IPS-20b (cell line): Measurements from ENCODE around the gene KCNK1.

Source experiments
- H3K27ac ChIP-seq: one replicate; pipeline ENCODE4 v1.5.1; 2013; ENCODE audit warnings: low read length
- H3K27me3 ChIP-seq: 2 replicates; pipeline ENCODE4 v1.6.1; 2013; ENCODE audit warnings: mild to moderate bottlenecking, low read length, inconsistent platforms; ENCODE audit not compliant: insufficient read depth
- H3K36me3 ChIP-seq: 2 replicates; pipeline ENCODE4 v1.6.1; 2013; ENCODE audit warnings: low read depth, mild to moderate bottlenecking, inconsistent platforms, low read length, moderate library complexity; ENCODE audit not compliant: insufficient read depth
- H3K4me1 ChIP-seq: 2 replicates; pipeline ENCODE4 v1.6.1; 2013; ENCODE audit warnings: mild to moderate bottlenecking, control low read depth, inconsistent platforms, low read length, moderate library complexity; ENCODE audit not compliant: insufficient read depth
- H3K4me3 ChIP-seq: 2 replicates; pipeline ENCODE4 v1.5.1; 2013; ENCODE audit warnings: mild to moderate bottlenecking, low read length, inconsistent platforms
- H3K9ac ChIP-seq: 2 replicates; pipeline ENCODE4 v1.6.1; 2013; ENCODE audit warnings: low read depth, mild to moderate bottlenecking, inconsistent platforms, low read length, moderate library complexity
- H3K9me3 ChIP-seq: 2 replicates; pipeline ENCODE4 v1.6.1; 2013; ENCODE audit warnings: mild to moderate bottlenecking, low read depth, low read length, inconsistent platforms; ENCODE audit not compliant: insufficient read depth

KCNK1 gene

GRCh38 chr1:233613252-233614172, at the start of gene KCNK1:
Gene KCNK1 (plus strand): TSS chr1:233614106. CDS start chr1:233614172, 66 bp downstream.
- Histone ChIP-seq H3K4me1 (peaks cover 13% of the 10 kb centered on the region; the same call in 1 of the 2 replicates), H3K27ac (no peak within 1 kb of the TSS), H3K36me3 (no peaks in the 10 kb centered on the region), H3K4me3 (peak within 1 kb of the TSS; percentile 92), H3K9me3 (no peaks in the 10 kb centered on the region), H3K27me3 (peaks cover 62% of the 10 kb centered on the region), H3K9ac (peak within 1 kb of the TSS; percentile 79)

DNA sequence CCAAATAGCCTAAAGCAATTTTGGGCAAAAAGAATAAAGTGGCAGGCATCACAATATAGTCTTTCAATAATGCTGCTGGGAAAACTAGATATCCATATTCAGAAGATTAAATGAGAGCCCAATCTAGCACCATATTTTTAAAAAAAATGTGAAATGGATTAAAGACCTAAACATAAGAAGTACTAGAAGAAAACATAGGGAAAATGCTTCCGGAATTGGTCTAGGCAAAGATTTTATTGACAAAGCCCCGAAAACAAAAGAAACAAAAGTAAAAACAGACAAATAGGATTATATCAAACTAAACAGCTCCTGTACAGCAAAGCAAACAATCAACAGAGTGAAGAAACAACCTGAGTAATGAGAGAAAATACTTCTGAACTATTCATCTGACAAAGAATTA, 48.6 kb upstream of the KCNK1 start:
- no peaks in the 10 kb centered on the region for H3K4me1 ChIP-seq
- H3K27ac ChIP-seq = no peak overlapping the region

GRCh38 chr1:233566886-233567285, 47.0 kb upstream of the KCNK1 start:
- Histone ChIP-seq H3K4me3 (no peak overlapping the region), H3K27ac (no peak overlapping the region), H3K4me1 (no peaks in the 10 kb centered on the region), H3K9me3 (no peaks in the 10 kb centered on the region), H3K36me3 (no peaks in the 10 kb centered on the region), H3K27me3 (no peaks in the 10 kb centered on the region), H3K9ac (no peak overlapping the region)

More for the DNA sequence above, 48.6 kb upstream of the KCNK1 start:
- H3K27me3 ChIP-seq = no peaks in the 10 kb centered on the region
- no peaks in the 10 kb centered on the region for H3K36me3 ChIP-seq
- H3K9me3 ChIP-seq = no peaks in the 10 kb centered on the region
- H3K9ac ChIP-seq = no peak overlapping the region
- H3K4me3 ChIP-seq = no peak overlapping the region

- no peak overlapping the region for H3K9ac ChIP-seq
- H3K4me1 ChIP-seq = no peaks in the 10 kb centered on the region
- no peaks in the 10 kb centered on the region for H3K9me3 ChIP-seq
- no peak overlapping the region for H3K4me3 ChIP-seq
- no peaks in the 10 kb centered on the region for H3K27me3 ChIP-seq
- H3K36me3 ChIP-seq = no peaks in the 10 kb centered on the region
- H3K27ac ChIP-seq = no peak overlapping the region
These were observed 44.3 kb upstream of the KCNK1 start for GRCh38 chr1:233569636-233570035.

GRCh38 chr1:233570216-233570615, 43.7 kb upstream of the KCNK1 start:
- H3K9me3 ChIP-seq = no peaks in the 10 kb centered on the region
- no peaks in the 10 kb centered on the region for H3K4me1 ChIP-seq
- H3K27ac ChIP-seq = no peak overlapping the region
- no peak overlapping the region for H3K9ac ChIP-seq
- no peaks in the 10 kb centered on the region for H3K27me3 ChIP-seq
- no peak overlapping the region for H3K4me3 ChIP-seq
- no peaks in the 10 kb centered on the region for H3K36me3 ChIP-seq

GRCh38 chr1:233570706-233571105, 43.2 kb upstream of the KCNK1 start:
- H3K9ac ChIP-seq = no peak overlapping the region
- H3K36me3 ChIP-seq = no peaks in the 10 kb centered on the region
- H3K4me1 ChIP-seq = no peaks in the 10 kb centered on the region
- H3K27ac ChIP-seq = no peak overlapping the region
- H3K9me3 ChIP-seq = no peaks in the 10 kb centered on the region
- no peak overlapping the region for H3K4me3 ChIP-seq
- no peaks in the 10 kb centered on the region for H3K27me3 ChIP-seq

DNA sequence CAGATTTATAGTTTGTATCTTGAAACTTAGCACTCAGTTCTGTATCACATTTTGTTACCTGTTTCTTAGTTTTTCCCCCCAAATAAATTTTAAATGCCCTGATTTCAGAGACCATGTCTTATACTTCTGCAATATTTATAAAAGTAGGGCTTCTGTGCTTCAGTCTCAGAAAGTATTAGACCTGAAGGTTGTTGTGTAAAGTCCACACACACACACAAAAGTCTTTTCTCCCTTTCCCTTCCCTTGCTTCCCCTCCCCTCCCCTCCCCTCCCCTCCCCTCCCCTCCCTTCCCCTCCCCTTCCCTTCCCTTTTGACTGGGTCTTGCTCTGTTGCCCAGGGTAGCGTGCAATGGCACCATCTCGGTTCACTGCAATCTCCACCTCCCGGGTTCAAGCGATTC, 41.0 kb upstream of the KCNK1 start:
- Histone ChIP-seq H3K27me3 (no peaks in the 10 kb centered on the region), H3K4me1 (no peaks in the 10 kb centered on the region), H3K36me3 (no peaks in the 10 kb centered on the region), H3K4me3 (no peak overlapping the region), H3K27ac (no peak overlapping the region), H3K9ac (no peak overlapping the region), H3K9me3 (no peaks in the 10 kb centered on the region)

DNA sequence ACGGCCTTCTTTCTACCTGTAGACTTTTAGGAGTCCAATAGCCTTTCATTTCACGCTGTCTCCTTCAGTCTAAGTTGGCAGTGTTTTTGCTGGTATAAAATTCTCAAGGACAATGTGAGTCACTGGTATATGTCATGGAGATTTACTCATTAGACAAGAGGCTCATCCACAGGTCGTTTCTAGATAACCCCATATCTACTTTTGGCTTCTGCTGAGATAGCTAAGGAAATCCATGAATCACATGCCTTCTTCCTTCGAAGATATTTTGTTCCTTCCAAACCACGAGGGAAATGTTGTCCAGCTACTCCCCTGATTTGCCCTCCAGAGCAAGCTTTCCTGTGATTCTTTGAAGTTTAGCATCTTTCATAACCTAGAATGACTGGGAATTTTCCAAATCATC, 38.5 kb upstream of the KCNK1 start:
- Histone ChIP-seq H3K4me3 (no peak overlapping the region), H3K9ac (no peak overlapping the region), H3K36me3 (no peaks in the 10 kb centered on the region), H3K9me3 (no peaks in the 10 kb centered on the region), H3K27me3 (no peaks in the 10 kb centered on the region), H3K4me1 (no peaks in the 10 kb centered on the region), H3K27ac (no peak overlapping the region)

- Histone ChIP-seq H3K27ac (no peak overlapping the region), H3K36me3 (no peaks in the 10 kb centered on the region), H3K4me1 (no peaks in the 10 kb centered on the region), H3K27me3 (peaks cover 11% of the 10 kb centered on the region), H3K9ac (no peak overlapping the region), H3K4me3 (no peak overlapping the region), H3K9me3 (no peaks in the 10 kb centered on the region)
These were observed 31.5 kb upstream of the KCNK1 start for GRCh38 chr1:233582439-233582838.

DNA sequence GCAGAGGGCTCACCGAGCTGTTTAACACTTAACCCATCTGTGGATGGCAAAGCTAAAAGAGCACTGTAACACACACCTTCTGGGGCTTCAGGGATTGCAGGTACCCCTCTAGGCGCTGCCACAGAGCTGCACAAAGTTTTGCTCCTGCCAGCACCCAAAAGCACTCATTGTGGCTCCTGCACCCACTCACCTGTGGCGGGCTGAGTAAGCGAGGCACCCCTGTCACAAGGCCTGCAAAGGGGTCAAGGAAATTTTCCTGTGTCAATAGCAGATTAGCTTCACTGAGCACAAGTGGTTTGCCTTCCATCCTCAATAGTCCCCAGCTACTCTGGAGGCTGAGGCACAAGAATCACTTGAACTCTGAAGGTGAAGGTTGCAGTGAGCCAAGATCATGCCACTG, 29.5 kb upstream of the KCNK1 start:
- Histone ChIP-seq H3K36me3 (no peaks in the 10 kb centered on the region), H3K27ac (no peak overlapping the region), H3K9me3 (no peaks in the 10 kb centered on the region), H3K4me1 (no peaks in the 10 kb centered on the region), H3K9ac (no peak overlapping the region), H3K4me3 (no peak overlapping the region), H3K27me3 (peaks cover 25% of the 10 kb centered on the region)

GRCh38 chr1:233584931-233585330, 29.0 kb upstream of the KCNK1 start:
- no peaks in the 10 kb centered on the region for H3K4me1 ChIP-seq
- no peaks in the 10 kb centered on the region for H3K36me3 ChIP-seq

GRCh38 chr1:233586301-233586700, 27.6 kb upstream of the KCNK1 start:
- no peak overlapping the region for H3K4me3 ChIP-seq
- H3K36me3 ChIP-seq = no peaks in the 10 kb centered on the region
- no peak overlapping the region for H3K9ac ChIP-seq
- peaks cover 34% of the 10 kb centered on the region for H3K27me3 ChIP-seq
- H3K4me1 ChIP-seq = no peaks in the 10 kb centered on the region
- no peaks in the 10 kb centered on the region for H3K9me3 ChIP-seq
- H3K27ac ChIP-seq = no peak overlapping the region

More at GRCh38 chr1:233584931-233585330, 29.0 kb upstream of the KCNK1 start:
- H3K27me3 ChIP-seq = peaks cover 30% of the 10 kb centered on the region
- H3K27ac ChIP-seq = no peak overlapping the region
- no peak overlapping the region for H3K4me3 ChIP-seq
- H3K9ac ChIP-seq = no peak overlapping the region
- H3K9me3 ChIP-seq = no peaks in the 10 kb centered on the region
